CD14-positive monocyte (primary cell): ENCODE data around the gene MEIS2. TPM values are rescaled to one million over a fixed set of nuclear protein-coding genes. Genes with fewer than 3 reads are reported as not detected.

ENCODE experiments used
- DNase-seq, 3 donors: peaks; one replicate each; pipeline ENCODE4 v3.0.0-alpha.2; 2011 to 2022
- H2AFZ ChIP-seq: 2 replicates; pipeline ENCODE4 v1.6.0; 2012; ENCODE audit warnings: mild to moderate bottlenecking, low read depth, low read length, inconsistent platforms; ENCODE audit not compliant: insufficient read depth, poor library complexity, severe bottlenecking
- H3K27ac ChIP-seq, 2 donors: 1 replicate in 1 of 2; 2 replicates in 1 of 2; pipeline ENCODE4 v1.5.1; 2012 to 2013; ENCODE audit warnings: low read length in 2 of 2, control low read depth in 1 of 2, inconsistent platforms in 1 of 2, low read depth in 1 of 2, mild to moderate bottlenecking in 1 of 2
- H3K27me3 ChIP-seq, 2 donors: one replicate each; pipeline versions ENCODE4 v1.6.0 to v1.6.1; 2011 to 2013; ENCODE audit warnings: low read length in 2 of 2; ENCODE audit not compliant: control insufficient read depth in 2 of 2, insufficient read depth in 2 of 2
- H3K36me3 ChIP-seq, 2 donors: replicated peaks in 1 of 2; 1 replicate in 1 of 2; 2 replicates in 1 of 2; pipeline versions ENCODE4 v1.5.1 to v1.6.1; 2012 to 2013; ENCODE audit warnings: low read length in 2 of 2, control low read depth in 1 of 2, inconsistent platforms in 1 of 2, mild to moderate bottlenecking in 1 of 2; ENCODE audit not compliant: insufficient read depth in 2 of 2, control insufficient read depth in 1 of 2
- H3K4me1 ChIP-seq, 2 donors: 1 replicate in 1 of 2; 2 replicates in 1 of 2; pipeline versions ENCODE4 v1.5.1 to v1.6.1; 2012 to 2013; ENCODE audit warnings: low read length in 2 of 2, control low read depth in 1 of 2, inconsistent platforms in 1 of 2, mild to moderate bottlenecking in 1 of 2, moderate library complexity in 1 of 2; ENCODE audit not compliant: insufficient read depth in 2 of 2, control insufficient read depth in 1 of 2
- H3K4me2 ChIP-seq: replicated peaks from 2 replicates; pipeline ENCODE3; 2012; ENCODE audit warnings: low read length, moderate library complexity, mild to moderate bottlenecking; ENCODE audit not compliant: poor library complexity, severe bottlenecking; ENCODE audit errors: extremely low read depth
- H3K4me3 ChIP-seq, 3 experiments: fragments of 200-600 bp in 1 of 3; sonication (generic) in 1 of 3; replicated peaks in 1 of 3; 1 replicate in 2 of 3; 2 replicates in 1 of 3; pipeline ENCODE4 v1.5.1; 2011 to 2013; ENCODE audit warnings: low read length in 3 of 3, mild to moderate bottlenecking in 3 of 3, control low read depth in 2 of 3, low read depth in 2 of 3, inconsistent platforms in 1 of 3, moderate library complexity in 1 of 3
- H3K79me2 ChIP-seq: 2 replicates; pipeline ENCODE4 v1.6.0; 2012; ENCODE audit warnings: mild to moderate bottlenecking, control low read depth, inconsistent platforms, low read length, moderate library complexity; ENCODE audit not compliant: insufficient read depth
- H3K9ac ChIP-seq: 2 replicates; pipeline ENCODE4 v1.6.0; 2017; ENCODE audit warnings: low read length, mild to moderate bottlenecking; ENCODE audit not compliant: insufficient read depth, poor library complexity, severe bottlenecking
- H3K9me3 ChIP-seq, 2 donors: replicated peaks in 1 of 2; 1 replicate in 1 of 2; 2 replicates in 1 of 2; pipeline versions ENCODE4 v1.5.1 to v1.6.1; 2012 to 2013; ENCODE audit warnings: low read length in 2 of 2, control low read depth in 1 of 2; ENCODE audit not compliant: control insufficient read depth in 1 of 2, insufficient read depth in 1 of 2
- H4K20me1 ChIP-seq: 2 replicates; pipeline ENCODE4 v1.6.0; 2012; ENCODE audit warnings: mild to moderate bottlenecking, low read length, control low read depth, moderate library complexity; ENCODE audit not compliant: insufficient read depth
- H3K27ac Mint-ChIP-seq, 7 donors: one replicate each; pipeline ENCODE4 v1.8.0; 2020; ENCODE audit warnings: mild to moderate bottlenecking in 7 of 7, mixed read lengths in 7 of 7, moderate library complexity in 6 of 7, inconsistent platforms in 2 of 7
- H3K27me3 Mint-ChIP-seq, 3 donors: one replicate each; pipeline ENCODE4 v1.8.0; 2021 to 2022; ENCODE audit warnings: low read depth in 3 of 3, mild to moderate bottlenecking in 3 of 3, mixed read lengths in 3 of 3, moderate library complexity in 3 of 3, inconsistent platforms in 1 of 3
- H3K36me3 Mint-ChIP-seq, 2 donors: one replicate each; pipeline ENCODE4 v1.8.0; 2020; ENCODE audit warnings: mixed read lengths in 2 of 2, inconsistent platforms in 1 of 2, mild to moderate bottlenecking in 1 of 2
- H3K4me1 Mint-ChIP-seq: one replicate; pipeline ENCODE4 v1.8.0; 2020; ENCODE audit warnings: mild to moderate bottlenecking, mixed read lengths
- H3K4me3 Mint-ChIP-seq, 2 donors: one replicate each; pipeline ENCODE4 v1.8.0; 2020; ENCODE audit warnings: mild to moderate bottlenecking in 2 of 2, mixed read lengths in 2 of 2, moderate library complexity in 1 of 2
- H3K9me3 Mint-ChIP-seq, 7 donors: one replicate each; pipeline ENCODE4 v1.8.0; 2020 to 2022; ENCODE audit warnings: mixed read lengths in 7 of 7, mild to moderate bottlenecking in 6 of 7, moderate library complexity in 6 of 7, inconsistent platforms in 2 of 7
- WGBS: methylation state at CpG from one replicate; pipeline ENCODE4 v1.1.5; 2013; ENCODE audit warnings: missing lambda C conversion rate; ENCODE audit not compliant: insufficient coverage; 5-methylcytosine and 5-hydroxymethylcytosine counted together
- intact Hi-C, 2 donors: fragments of 100-400 bp; cut with micrococcal nuclease; formaldehyde crosslinking; loops; one replicate each; pipeline versions ENCODE4 v1.15.0 to v1.15.1; 2023
- polyA plus RNA-seq, 3 donors: library from polyadenylated mRNA; depleted of rRNA in 1 of 3; unstranded in 2 of 3; stranded (reverse) in 1 of 3; fragments of 300-500 nt in 2 of 3; fragments of >200 nt in 1 of 3; fragmentation: Illumina TruSeq in 2 of 3; gene quantifications; 1 replicate in 2 of 3; 2 replicates in 1 of 3; pipeline ENCODE4 v1.2.3, GENCODE V29; 2012 to 2021
- TF ChIP-seq, protein P1 (sequence below): fragments of 200-600 bp; IDR thresholded peaks from one replicate; pipeline ENCODE4 v1.8.0; 2022; ENCODE audit warnings: antibody characterized with exemption, mild to moderate bottlenecking

Gene MEIS2
- polyA plus RNA-seq, 3 donors = not detected

DNA sequence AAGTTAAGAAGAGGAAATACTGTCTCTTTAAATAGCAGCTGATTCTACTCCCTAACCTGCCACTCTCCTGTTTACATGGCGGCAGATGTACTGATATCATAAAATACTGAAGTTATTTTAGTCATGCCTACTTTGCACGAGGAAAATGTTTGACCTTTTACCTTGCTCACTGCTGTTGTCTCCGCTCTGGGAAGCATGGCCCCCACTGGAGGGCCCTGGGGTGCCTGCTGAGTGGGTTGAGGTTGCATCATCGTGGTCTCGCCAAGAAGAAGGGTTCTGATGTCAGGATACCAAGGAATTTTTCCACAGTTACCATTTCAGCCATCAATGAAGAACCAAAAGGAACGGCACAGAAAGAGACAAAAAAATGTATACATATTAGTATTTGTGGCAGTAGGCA lies 16.7 kb downstream of the MEIS2 start:
- Histone ChIP-seq H3K4me2 (no peak overlapping the region), H3K27ac (no peak overlapping the region), H3K27me3 (peaks cover 0 to 2% of the 10 kb centered on the region in 2 donors), H3K9me3 (no peaks in the 10 kb centered on the region), H4K20me1 (no peaks in the 10 kb centered on the region), H3K4me3 (no peak overlapping the region), H3K79me2 (no peaks in the 10 kb centered on the region), H3K4me1 (no peaks in the 10 kb centered on the region), H2AFZ (no peak overlapping the region), H3K9ac (no peak overlapping the region), H3K36me3 (no peaks in the 10 kb centered on the region)
- H3K27me3 Mint-ChIP-seq = peaks cover 0 to 3% (median 1%) of the 10 kb centered on the region in 3 donors
- H3K36me3 Mint-ChIP-seq = no peaks in the 10 kb centered on the region
- intact Hi-C loops = no loop called here
- H3K27ac Mint-ChIP-seq = no peak overlapping the region
- no peaks in the 10 kb centered on the region for H3K4me1 Mint-ChIP-seq
- no peak for DNase-seq
- no peak overlapping the region for H3K4me3 Mint-ChIP-seq
- TF ChIP-seq, protein P1, sequence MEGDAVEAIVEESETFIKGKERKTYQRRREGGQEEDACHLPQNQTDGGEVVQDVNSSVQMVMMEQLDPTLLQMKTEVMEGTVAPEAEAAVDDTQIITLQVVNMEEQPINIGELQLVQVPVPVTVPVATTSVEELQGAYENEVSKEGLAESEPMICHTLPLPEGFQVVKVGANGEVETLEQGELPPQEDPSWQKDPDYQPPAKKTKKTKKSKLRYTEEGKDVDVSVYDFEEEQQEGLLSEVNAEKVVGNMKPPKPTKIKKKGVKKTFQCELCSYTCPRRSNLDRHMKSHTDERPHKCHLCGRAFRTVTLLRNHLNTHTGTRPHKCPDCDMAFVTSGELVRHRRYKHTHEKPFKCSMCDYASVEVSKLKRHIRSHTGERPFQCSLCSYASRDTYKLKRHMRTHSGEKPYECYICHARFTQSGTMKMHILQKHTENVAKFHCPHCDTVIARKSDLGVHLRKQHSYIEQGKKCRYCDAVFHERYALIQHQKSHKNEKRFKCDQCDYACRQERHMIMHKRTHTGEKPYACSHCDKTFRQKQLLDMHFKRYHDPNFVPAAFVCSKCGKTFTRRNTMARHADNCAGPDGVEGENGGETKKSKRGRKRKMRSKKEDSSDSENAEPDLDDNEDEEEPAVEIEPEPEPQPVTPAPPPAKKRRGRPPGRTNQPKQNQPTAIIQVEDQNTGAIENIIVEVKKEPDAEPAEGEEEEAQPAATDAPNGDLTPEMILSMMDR = no peak
- WGBS = 50% methylated on average over 1 of the region's 6 CpGs
- H3K9me3 Mint-ChIP-seq = peaks cover 0 to 4% (median 0%) of the 10 kb centered on the region in 7 donors

DNA sequence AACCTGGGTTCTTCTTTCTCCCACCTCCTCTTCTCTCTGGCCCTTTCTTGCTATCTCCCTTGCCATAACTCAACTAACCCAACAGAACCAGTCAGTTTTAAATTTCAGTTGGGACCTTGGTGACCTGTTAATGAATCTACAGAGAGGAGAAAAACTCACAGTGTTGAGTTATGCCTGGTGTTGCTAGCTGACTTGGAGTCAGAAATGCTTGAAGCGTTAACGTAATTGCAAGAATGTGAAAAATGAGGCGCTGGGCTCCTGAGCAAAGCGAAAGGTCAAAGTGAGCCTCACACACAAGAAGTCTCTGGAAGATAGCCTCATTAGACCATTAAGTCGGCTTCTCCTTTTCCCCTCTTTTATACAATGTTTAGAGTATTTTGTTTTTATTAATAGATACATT lies 18.4 kb downstream of the MEIS2 start:
- H3K4me3 Mint-ChIP-seq = no peak overlapping the region
- no peak overlapping the region for H3K27ac ChIP-seq
- no peaks in the 10 kb centered on the region for H3K36me3 Mint-ChIP-seq
- no peak overlapping the region for H2AFZ ChIP-seq
- TF ChIP-seq, protein P1 = no peak
- no peak overlapping the region for H3K4me2 ChIP-seq
- no peaks in the 10 kb centered on the region for H3K9me3 ChIP-seq
- no peaks in the 10 kb centered on the region for H4K20me1 ChIP-seq
- no peak overlapping the region for H3K4me3 ChIP-seq
- no peaks in the 10 kb centered on the region for H3K79me2 ChIP-seq
- H3K4me1 ChIP-seq = no peaks in the 10 kb centered on the region
- DNase-seq = no peak
- H3K36me3 ChIP-seq = no peaks in the 10 kb centered on the region
- H3K4me1 Mint-ChIP-seq = no peaks in the 10 kb centered on the region
- no CpG with 5 or more reads among the region's 5 CpGs for WGBS
- H3K27me3 ChIP-seq = peaks cover 0 to 2% of the 10 kb centered on the region in 2 donors
- peaks cover 0 to 4% (median 0%) of the 10 kb centered on the region in 7 donors for H3K9me3 Mint-ChIP-seq
- H3K9ac ChIP-seq = no peak overlapping the region
- peaks cover 0 to 3% (median 0%) of the 10 kb centered on the region in 3 donors for H3K27me3 Mint-ChIP-seq
- peak overlapping the region in 1 of 7 donors; percentile 9 for H3K27ac Mint-ChIP-seq
- intact Hi-C loops = no loop called here
